Measurements from ENCODE around the gene CTNNA3. TPM values are rescaled to one million over a fixed set of nuclear protein-coding genes. Genes with fewer than 3 reads are reported as not detected.

CTNNA3 gene
- total RNA-seq, 4 donors from 2014 or later, result 0.68 to 75.2 (median 1.4) TPM

DNA sequence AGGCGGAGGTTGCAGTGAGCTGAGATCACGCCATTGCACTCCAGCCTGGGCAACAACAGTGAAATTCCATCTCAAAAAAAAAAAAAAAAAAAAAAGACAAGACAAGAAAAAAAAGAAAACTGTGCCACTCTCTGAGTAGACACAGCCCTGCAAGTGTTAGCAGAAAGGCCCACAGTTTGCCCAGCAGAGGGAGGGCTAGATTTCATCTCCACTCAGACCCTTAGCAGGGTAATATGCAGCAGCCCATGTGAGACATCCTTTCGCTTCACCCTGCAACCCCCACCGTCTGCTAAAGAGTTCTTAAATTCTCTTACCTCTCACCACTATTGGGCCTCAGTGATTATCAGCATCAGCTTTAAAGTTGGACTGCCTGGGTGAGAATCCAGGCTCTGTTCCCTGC is 38.2 kb downstream of the CTNNA3 start:
- Histone ChIP-seq H3K4me1 (no peaks in the 10 kb centered on the region), H3K9me3 (no peaks in the 10 kb centered on the region), H3K4me3 (no peak overlapping the region), H3K27me3 (peaks cover 3% of the 10 kb centered on the region), H3K27ac (no peak overlapping the region), H3K36me3 (no peaks in the 10 kb centered on the region)
- intact Hi-C loops (cut with DNase I; ENCODE audit: low total_unique reads), result no loop called here
- DNase-seq, result no peak
- in situ Hi-C loops (cut with MboI; ENCODE audit: low pct_ligation_motif_present in 1 of 4, low pct_unique_long_range_greater_than_20kb in 1 of 4, low sequenced_read_pairs in 3 of 4), result no loop called here
- TF ChIP-seq, protein P1, sequence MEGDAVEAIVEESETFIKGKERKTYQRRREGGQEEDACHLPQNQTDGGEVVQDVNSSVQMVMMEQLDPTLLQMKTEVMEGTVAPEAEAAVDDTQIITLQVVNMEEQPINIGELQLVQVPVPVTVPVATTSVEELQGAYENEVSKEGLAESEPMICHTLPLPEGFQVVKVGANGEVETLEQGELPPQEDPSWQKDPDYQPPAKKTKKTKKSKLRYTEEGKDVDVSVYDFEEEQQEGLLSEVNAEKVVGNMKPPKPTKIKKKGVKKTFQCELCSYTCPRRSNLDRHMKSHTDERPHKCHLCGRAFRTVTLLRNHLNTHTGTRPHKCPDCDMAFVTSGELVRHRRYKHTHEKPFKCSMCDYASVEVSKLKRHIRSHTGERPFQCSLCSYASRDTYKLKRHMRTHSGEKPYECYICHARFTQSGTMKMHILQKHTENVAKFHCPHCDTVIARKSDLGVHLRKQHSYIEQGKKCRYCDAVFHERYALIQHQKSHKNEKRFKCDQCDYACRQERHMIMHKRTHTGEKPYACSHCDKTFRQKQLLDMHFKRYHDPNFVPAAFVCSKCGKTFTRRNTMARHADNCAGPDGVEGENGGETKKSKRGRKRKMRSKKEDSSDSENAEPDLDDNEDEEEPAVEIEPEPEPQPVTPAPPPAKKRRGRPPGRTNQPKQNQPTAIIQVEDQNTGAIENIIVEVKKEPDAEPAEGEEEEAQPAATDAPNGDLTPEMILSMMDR (IDR thresholded peaks at IDR 0.05), result no peak
- TF ChIP-seq EP300 (IDR thresholded peaks at IDR 0.05; ENCODE audit: low read depth) (no peak), POLR2AphosphoS5 (IDR thresholded peaks at IDR 0.05) (no peak), POLR2A (IDR thresholded peaks at IDR 0.05) (no peak)
- 86 to 88% methylated on average over 2 to 4 of the region's 4 CpGs for whole genome bisulfite sequencing, 2 donors (ENCODE audit: low coverage in 1 of 2)

DNA sequence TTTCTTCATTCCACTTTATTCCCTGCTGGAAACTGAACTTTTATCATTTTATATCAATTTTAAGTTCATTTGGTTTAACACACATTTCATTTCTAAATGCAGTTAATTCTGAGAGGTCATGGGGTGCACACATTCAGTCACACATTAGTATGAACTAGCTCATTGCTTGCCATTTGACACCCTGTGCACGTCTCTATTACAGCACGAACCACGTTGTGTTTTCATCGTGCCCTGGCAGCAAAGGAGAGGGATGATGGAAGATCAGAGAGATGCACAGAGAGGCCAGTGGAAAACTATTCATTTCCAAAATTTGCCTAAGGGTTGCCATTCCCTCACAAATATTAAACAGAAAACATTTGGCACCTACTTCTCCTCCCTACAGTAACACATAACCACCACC is 45.4 kb downstream of the CTNNA3 start:
- intact Hi-C loops (cut with DNase I; ENCODE audit: low total_unique reads), result no loop called here
- no peaks in the 10 kb centered on the region for H3K4me1 ChIP-seq

DNA sequence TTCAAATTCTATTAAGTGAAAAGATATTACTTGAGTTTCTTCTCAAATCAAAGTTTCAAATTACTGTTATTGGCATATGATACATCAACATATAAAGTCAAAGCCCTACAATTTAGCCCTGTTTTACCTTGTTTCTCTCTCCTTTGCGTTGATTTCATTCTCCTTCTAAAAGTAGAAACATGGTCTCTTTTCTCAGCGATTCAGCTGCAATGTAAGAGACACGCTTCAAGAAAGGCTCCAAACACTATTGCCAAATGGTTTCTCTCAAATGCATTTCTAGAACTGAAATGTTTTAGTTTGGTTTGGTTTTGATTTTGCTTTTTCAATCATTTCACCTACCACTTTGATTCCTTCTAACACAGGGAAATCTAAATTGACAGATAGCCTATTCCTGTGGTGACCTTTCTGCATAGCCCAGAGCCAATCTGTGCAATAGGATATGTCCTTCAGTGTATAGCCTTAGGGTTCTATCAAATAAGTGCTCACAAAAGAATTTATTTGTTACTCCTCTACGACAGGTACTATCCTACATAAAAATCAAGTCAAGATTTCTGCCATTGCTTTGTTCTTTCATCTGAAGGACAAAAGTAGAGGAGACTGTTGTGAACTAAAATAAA is 47.3 kb downstream of the CTNNA3 start:
- intact Hi-C loops (cut with DNase I; ENCODE audit: low total_unique reads), result no loop called here
- Histone ChIP-seq H3K27me3 (no peaks in the 10 kb centered on the region), H3K4me1 (no peaks in the 10 kb centered on the region), H3K36me3 (no peaks in the 10 kb centered on the region), H3K27ac (no peak overlapping the region), H3K4me3 (no peak overlapping the region), H3K9me3 (no peaks in the 10 kb centered on the region)
- in situ Hi-C loops (cut with MboI; ENCODE audit: low pct_ligation_motif_present in 1 of 4, low pct_unique_long_range_greater_than_20kb in 1 of 4, low sequenced_read_pairs in 3 of 4), result no loop called here
- TF ChIP-seq POLR2AphosphoS5 (IDR thresholded peaks at IDR 0.05) (no peak), EP300 (IDR thresholded peaks at IDR 0.05; ENCODE audit: low read depth) (no peak), POLR2A (IDR thresholded peaks at IDR 0.05) (no peak)
- TF ChIP-seq, protein P1 (IDR thresholded peaks at IDR 0.05), result no peak
- DNase-seq, result no peak
- WGBS, 2 donors (ENCODE audit: low coverage in 1 of 2), result 69 to 88% methylated on average over 4 of the region's 4 CpGs

More for the DNA sequence above, 45.4 kb downstream of the CTNNA3 start:
- DNase-seq, result no peak
- TF ChIP-seq, protein P1 (IDR thresholded peaks at IDR 0.05), result no peak
- TF ChIP-seq POLR2AphosphoS5 (IDR thresholded peaks at IDR 0.05), result no peak
- TF ChIP-seq POLR2A (IDR thresholded peaks at IDR 0.05), result no peak
- no peak for TF ChIP-seq EP300 (IDR thresholded peaks at IDR 0.05; ENCODE audit: low read depth)
- Histone ChIP-seq H3K27me3 (no peaks in the 10 kb centered on the region), H3K36me3 (no peaks in the 10 kb centered on the region), H3K9me3 (no peaks in the 10 kb centered on the region), H3K4me3 (no peak overlapping the region), H3K27ac (no peak overlapping the region)
- in situ Hi-C loops (cut with MboI; ENCODE audit: low pct_ligation_motif_present in 1 of 4, low pct_unique_long_range_greater_than_20kb in 1 of 4, low sequenced_read_pairs in 3 of 4), result no loop called here
- WGBS, 2 donors (ENCODE audit: low coverage in 1 of 2), result 82 to 92% methylated on average over 4 of the region's 4 CpGs

DNA sequence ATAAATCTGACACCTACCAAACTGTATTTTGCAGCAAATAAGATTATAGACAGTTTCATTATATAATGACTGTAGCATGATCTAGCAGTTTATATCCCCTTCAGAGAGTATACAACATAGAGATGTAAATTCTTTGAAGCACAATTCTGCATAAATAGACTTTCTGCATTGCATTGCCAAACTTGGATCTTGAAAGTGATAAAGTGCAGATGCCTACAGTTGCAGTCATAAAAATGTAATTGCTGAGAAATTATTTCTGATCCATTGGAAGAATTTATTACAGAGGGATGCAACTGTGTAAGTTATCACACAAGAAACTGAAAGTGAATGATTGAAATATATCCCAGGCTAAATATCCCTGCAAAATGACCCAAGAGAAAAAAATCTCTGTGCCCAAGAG is 65.1 kb downstream of the CTNNA3 start:
- H3K27ac ChIP-seq, result no peak overlapping the region
- TF ChIP-seq, protein P1 (IDR thresholded peaks at IDR 0.05), result no peak
- no peak for TF ChIP-seq POLR2AphosphoS5 (IDR thresholded peaks at IDR 0.05)
- no peak for TF ChIP-seq POLR2A (IDR thresholded peaks at IDR 0.05)
- no peak for TF ChIP-seq EP300 (IDR thresholded peaks at IDR 0.05; ENCODE audit: low read depth)
- intact Hi-C loops (cut with DNase I; ENCODE audit: low total_unique reads) (no loop called here), in situ Hi-C loops (cut with MboI; ENCODE audit: low pct_ligation_motif_present in 1 of 4, low pct_unique_long_range_greater_than_20kb in 1 of 4, low sequenced_read_pairs in 3 of 4) (no loop called here)
- H3K9me3 ChIP-seq, result no peaks in the 10 kb centered on the region
- H3K4me3 ChIP-seq, result no peak overlapping the region
- no peaks in the 10 kb centered on the region for H3K36me3 ChIP-seq
- no peaks in the 10 kb centered on the region for H3K27me3 ChIP-seq
- DNase-seq, result no peak
- no peaks in the 10 kb centered on the region for H3K4me1 ChIP-seq
